Spinal cord (tissue), 10 donors: ENCODE measurements around the gene PLB1. TPM values are rescaled to one million over a fixed set of nuclear protein-coding genes. Genes with fewer than 3 reads are reported as not detected.
A peak's percentile ranks its signal among the peaks of the same experiment; 100 is the strongest.

ENCODE experiments used
- DNase-seq, 6 donors: peaks; one replicate each; pipeline versions ENCODE4 v3.0.0 to v3.0.0-alpha.2; 2013 to 2015; ENCODE audit warnings: low spot score in 6 of 6, low read depth in 4 of 6
- H3K27ac ChIP-seq: one replicate; pipeline ENCODE4 v1.5.1; 2013; ENCODE audit warnings: low read depth, low read length, control low read depth
- H3K27me3 ChIP-seq: one replicate; pipeline ENCODE4 v1.6.1; 2013; ENCODE audit warnings: low read length; ENCODE audit not compliant: control insufficient read depth, insufficient read depth
- H3K36me3 ChIP-seq: one replicate; pipeline ENCODE4 v1.6.1; 2013; ENCODE audit warnings: low read length; ENCODE audit not compliant: control insufficient read depth, insufficient read depth
- H3K4me1 ChIP-seq: one replicate; pipeline ENCODE4 v1.6.1; 2013; ENCODE audit warnings: low read length; ENCODE audit not compliant: control insufficient read depth, insufficient read depth
- H3K4me3 ChIP-seq: one replicate; pipeline ENCODE4 v1.5.1; 2013; ENCODE audit warnings: low read depth, low read length, control low read depth
- H3K9me3 ChIP-seq: one replicate; pipeline ENCODE4 v1.6.1; 2013; ENCODE audit warnings: low read length; ENCODE audit not compliant: control insufficient read depth, insufficient read depth
- WGBS: methylation state at CpG from one replicate; pipeline ENCODE4 v1.1.5; 2013; ENCODE audit warnings: missing lambda C conversion rate; ENCODE audit not compliant: insufficient coverage; 5-methylcytosine and 5-hydroxymethylcytosine counted together
- polyA plus RNA-seq, 2 donors: library from polyadenylated mRNA; unstranded; fragments of 120-200 nt; gene quantifications; one replicate each; pipeline ENCODE4 v1.2.1, GENCODE V29; 2013; ENCODE audit not compliant: insufficient read length in 2 of 2
- total RNA-seq, 2 donors: library from RNA; depleted of rRNA in 1 of 2; stranded (reverse); fragments of 120-200 nt in 1 of 2; fragments of >200 nt in 1 of 2; gene quantifications; one replicate each; pipeline versions ENCODE4 v1.2.3 to v1.2.4, GENCODE V29; 2013 to 2014
- donor health status: healthy.

PLB1 gene
- total and polyA plus RNA-seq, 4 donors = 5.5 to 11.2 (median 10.6) TPM

DNA sequence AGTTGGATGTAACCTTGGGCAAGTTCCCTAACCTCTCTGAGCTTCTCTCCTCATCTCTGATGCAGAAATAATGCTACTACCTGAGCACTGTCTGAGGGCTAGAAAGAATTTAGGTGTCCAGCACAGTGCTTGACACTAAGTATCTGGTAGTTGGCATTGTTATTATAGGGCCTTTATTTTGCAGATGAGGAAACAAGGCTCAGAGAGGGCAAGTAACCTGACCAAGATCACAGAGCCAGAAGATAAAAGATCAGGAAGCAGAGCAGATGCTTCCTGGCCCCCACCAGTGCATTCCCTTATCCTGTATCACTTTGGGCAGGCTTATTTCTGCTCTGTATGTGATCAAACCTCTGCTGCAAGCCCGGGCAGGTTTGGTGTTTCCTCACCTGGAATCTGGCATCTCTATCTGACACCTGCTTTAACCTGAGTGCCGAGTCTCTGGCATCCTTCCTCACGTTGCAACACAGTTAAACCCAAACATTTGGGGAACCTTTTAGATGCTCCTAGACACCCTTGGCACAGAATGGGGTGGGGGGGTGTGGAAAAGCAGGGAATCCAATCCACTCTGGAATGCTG, 69.9 kb downstream of the PLB1 start:
- Histone ChIP-seq H3K36me3 (no peaks in the 10 kb centered on the region), H3K4me1 (peaks cover 12% of the 10 kb centered on the region), H3K9me3 (no peaks in the 10 kb centered on the region), H3K27me3 (no peaks in the 10 kb centered on the region), H3K4me3 (no peak overlapping the region), H3K27ac (no peak overlapping the region)
- no peak for DNase-seq
- 71% methylated on average over 1 of the region's 3 CpGs for WGBS

DNA sequence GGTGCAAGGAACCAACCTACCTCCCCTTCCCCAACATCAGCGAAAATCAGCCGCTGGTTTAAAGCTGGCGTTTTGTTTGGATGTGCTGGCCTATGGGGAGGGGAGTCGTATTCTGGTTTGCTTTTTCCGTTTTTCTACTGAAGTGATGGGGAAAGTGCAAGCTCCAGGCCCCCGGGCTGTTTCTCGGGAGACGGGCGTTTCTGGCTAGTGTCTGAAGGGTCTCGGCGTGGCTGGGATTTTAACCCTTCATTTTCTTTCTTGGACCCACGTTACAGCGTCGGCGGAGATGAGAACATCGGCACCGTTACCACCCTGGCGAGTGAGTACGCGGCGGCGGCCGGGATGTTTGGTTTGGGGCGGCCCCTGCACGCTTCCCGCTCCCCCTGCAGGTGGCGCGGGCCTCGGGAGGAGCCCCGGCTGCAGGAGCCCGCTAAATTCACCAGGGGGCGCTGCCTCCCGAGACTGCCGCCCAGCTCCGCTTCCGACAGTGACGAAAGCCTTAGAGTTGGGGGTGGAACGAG, 70.7 kb downstream of the PLB1 start:
- no peaks in the 10 kb centered on the region for H3K9me3 ChIP-seq
- H3K4me3 ChIP-seq = peak overlapping the region; percentile 74
- DNase-seq = peak; percentile 66 to 96 (median 81)
- 0% methylated on average over 35 of the region's 38 CpGs for WGBS
- no peaks in the 10 kb centered on the region for H3K27me3 ChIP-seq
- H3K36me3 ChIP-seq = no peaks in the 10 kb centered on the region
- H3K27ac ChIP-seq = peak overlapping the region; percentile 76
- peaks cover 12% of the 10 kb centered on the region for H3K4me1 ChIP-seq

DNA sequence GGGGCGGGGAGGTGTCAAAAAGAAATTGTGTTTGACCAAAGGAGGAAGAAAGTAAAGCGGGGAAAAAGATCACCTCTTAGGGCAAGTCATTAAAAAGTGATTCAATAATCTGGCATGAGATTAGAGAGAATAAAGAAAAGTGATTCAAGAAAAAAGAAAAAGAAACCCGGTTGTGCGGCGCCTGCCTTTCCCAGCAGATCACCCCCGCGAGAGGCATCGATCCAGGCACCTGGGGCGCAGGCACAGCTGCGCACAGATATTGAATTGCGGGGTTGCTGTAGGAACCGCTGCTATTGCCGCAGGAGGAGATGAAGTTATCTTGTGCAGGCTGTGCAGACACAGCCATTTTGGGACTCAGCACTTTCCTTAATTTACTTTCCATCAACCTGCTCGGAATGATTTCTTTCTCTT, 71.2 kb downstream of the PLB1 start:
- Histone ChIP-seq H3K4me3 (peak overlapping the region; percentile 74), H3K4me1 (peaks cover 12% of the 10 kb centered on the region), H3K36me3 (no peaks in the 10 kb centered on the region), H3K27ac (peak overlapping the region; percentile 75), H3K9me3 (no peaks in the 10 kb centered on the region), H3K27me3 (no peaks in the 10 kb centered on the region)
- peak; percentile 38 to 95 (median 54) for DNase-seq
- WGBS = 0% methylated on average over 8 of the region's 14 CpGs

DNA sequence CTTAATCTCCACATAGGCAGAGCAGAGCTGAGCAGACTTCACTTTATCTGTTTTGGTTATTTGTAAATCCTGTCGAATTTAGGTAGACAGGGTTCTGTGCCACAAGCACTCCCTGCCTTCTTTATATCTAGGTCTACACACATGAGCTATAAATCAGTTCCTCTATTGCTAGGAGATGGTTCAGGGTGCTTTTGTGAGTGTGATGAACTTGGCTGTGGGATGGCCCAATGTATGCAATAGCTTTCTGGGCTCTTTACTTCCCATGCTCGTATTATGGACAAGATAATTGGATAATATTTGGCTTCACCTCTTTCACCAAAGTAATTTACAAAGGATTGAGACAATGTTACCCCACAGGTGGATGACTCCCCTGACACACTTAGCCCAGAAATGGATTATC, 72.2 kb downstream of the PLB1 start:
- H3K36me3 ChIP-seq = no peaks in the 10 kb centered on the region
- no CpG with 5 or more reads among the region's 2 CpGs for whole genome bisulfite sequencing
- H3K4me1 ChIP-seq = peaks cover 12% of the 10 kb centered on the region
- H3K4me3 ChIP-seq = no peak overlapping the region
- no peaks in the 10 kb centered on the region for H3K9me3 ChIP-seq
- no peaks in the 10 kb centered on the region for H3K27me3 ChIP-seq
- no peak overlapping the region for H3K27ac ChIP-seq
- no peak for DNase-seq

DNA sequence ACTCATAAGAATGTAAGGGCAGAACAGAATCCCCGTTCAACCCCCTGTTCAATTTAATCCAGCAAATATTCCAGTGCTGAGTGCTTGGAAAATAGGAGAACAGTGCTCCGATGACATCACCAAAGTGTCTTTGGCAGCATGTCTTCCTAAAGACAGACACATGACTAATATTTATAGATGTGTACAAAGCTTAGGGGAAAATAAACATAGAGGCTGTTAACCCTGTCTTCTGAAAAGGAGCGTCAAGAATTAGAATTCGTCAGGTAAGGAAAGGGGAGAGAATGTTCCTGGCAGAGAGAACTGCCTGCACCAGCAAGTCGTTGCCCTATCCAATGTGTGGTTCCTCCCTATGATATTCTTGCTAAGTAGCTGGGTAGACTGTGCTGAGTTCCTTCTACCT, 72.7 kb downstream of the PLB1 start:
- H3K27ac ChIP-seq = no peak overlapping the region
- H3K4me1 ChIP-seq = peaks cover 12% of the 10 kb centered on the region
- no peak for DNase-seq
- no peak overlapping the region for H3K4me3 ChIP-seq
- H3K27me3 ChIP-seq = no peaks in the 10 kb centered on the region
- WGBS = 69% methylated on average over 2 of the region's 5 CpGs
- H3K36me3 ChIP-seq = no peaks in the 10 kb centered on the region
- H3K9me3 ChIP-seq = no peaks in the 10 kb centered on the region

DNA sequence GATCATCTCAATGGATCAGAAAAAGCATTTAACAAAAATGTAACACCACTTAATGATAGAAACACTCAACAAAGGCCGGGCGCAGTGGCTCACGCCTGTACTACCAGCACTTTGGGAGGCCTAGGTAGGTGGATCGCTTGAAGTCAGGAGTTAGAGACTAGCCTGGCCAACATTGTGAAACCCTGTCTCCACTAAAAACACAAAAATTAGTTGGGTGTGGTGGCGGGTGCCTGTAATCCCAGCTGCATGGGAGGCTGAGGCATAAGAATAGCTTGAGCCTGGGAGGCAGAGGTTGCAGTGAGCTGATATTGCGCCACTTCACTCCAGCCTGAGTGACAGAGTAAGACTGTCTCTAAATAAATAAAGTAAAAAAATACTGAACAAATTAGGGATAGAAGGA, 74.6 kb downstream of the PLB1 start:
- H3K9me3 ChIP-seq = no peaks in the 10 kb centered on the region
- H3K36me3 ChIP-seq = no peaks in the 10 kb centered on the region
- H3K4me1 ChIP-seq = peaks cover 12% of the 10 kb centered on the region
- no peak overlapping the region for H3K4me3 ChIP-seq
- H3K27me3 ChIP-seq = no peaks in the 10 kb centered on the region
- WGBS = no CpG with 5 or more reads among the region's 6 CpGs
- no peak overlapping the region for H3K27ac ChIP-seq
- DNase-seq = no peak

DNA sequence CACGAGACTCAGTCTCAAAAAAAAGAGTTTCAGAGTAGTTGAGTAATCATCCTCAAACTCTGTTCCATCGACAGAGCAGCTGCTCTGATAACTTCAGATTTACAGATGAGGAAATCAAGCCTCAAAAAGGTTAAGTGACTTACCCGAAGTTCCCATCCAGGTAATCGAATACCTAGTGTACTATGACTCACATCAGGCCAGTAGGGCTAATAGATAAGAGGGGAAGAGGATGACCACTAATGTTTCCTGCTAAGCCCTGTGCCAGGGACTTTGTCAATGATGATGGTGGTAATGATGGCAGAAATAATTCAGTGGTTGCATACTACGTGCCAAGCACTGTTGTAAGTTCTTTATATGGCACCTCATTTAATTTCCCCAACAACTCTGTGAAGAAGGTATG, 80.9 kb downstream of the PLB1 start:
- DNase-seq = no peak
- H3K27ac ChIP-seq = no peak overlapping the region
- no peak overlapping the region for H3K4me3 ChIP-seq
- H3K9me3 ChIP-seq = no peaks in the 10 kb centered on the region
- no peaks in the 10 kb centered on the region for H3K4me1 ChIP-seq
- no peaks in the 10 kb centered on the region for H3K27me3 ChIP-seq
- WGBS = 100% methylated on average over 4 of the region's 5 CpGs
- H3K36me3 ChIP-seq = peaks cover 3% of the 10 kb centered on the region

- no peak overlapping the region for H3K4me3 ChIP-seq
- no peak overlapping the region for H3K27ac ChIP-seq
- H3K9me3 ChIP-seq = no peaks in the 10 kb centered on the region
- no peaks in the 10 kb centered on the region for H3K4me1 ChIP-seq
- no peaks in the 10 kb centered on the region for H3K27me3 ChIP-seq
- DNase-seq = no peak
- WGBS = 86% methylated on average over 14 of the region's 16 CpGs
- peaks cover 3% of the 10 kb centered on the region for H3K36me3 ChIP-seq
Measured at GRCh38 chr2:28577791-28578680, 82.2 kb downstream of the PLB1 start.

- Histone ChIP-seq H3K4me1 (no peaks in the 10 kb centered on the region), H3K27ac (no peak overlapping the region), H3K9me3 (no peaks in the 10 kb centered on the region), H3K27me3 (no peaks in the 10 kb centered on the region), H3K36me3 (peaks cover 3% of the 10 kb centered on the region), H3K4me3 (no peak overlapping the region)
- no CpG with 5 or more reads among the region's 2 CpGs for WGBS
- DNase-seq = no peak
Measured at GRCh38 chr2:28578774-28579173, 82.9 kb downstream of the PLB1 start.

DNA sequence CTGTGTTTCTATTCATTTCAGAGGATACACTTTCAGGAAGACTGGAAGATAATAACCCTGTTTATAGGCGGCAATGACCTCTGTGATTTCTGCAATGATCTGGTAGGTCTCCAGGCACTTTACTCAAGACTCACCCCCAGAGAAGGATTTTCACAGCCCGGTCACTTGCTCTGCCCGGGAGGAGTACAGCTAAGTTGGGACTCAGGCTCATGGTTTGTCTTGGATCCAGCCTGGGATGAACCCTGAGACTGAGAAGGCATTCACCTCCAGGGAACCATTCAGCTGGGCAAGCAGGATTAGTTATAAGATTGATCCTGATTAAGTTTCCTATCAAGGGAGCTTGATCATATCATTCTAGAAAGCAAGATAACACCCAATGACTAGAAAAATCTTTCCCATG, 83.7 kb downstream of the PLB1 start:
- Histone ChIP-seq H3K9me3 (no peaks in the 10 kb centered on the region), H3K4me1 (no peaks in the 10 kb centered on the region), H3K4me3 (no peak overlapping the region), H3K27me3 (no peaks in the 10 kb centered on the region), H3K36me3 (peaks cover 3% of the 10 kb centered on the region), H3K27ac (no peak overlapping the region)
- DNase-seq = no peak
- 94% methylated on average over 3 of the region's 3 CpGs for WGBS
